MCF 10A (cell line): ENCODE data around the gene CNDP2. TPM values are rescaled to one million over a fixed set of nuclear protein-coding genes. Genes with fewer than 3 reads are reported as not detected.

ENCODE experiments used
- BruUV-seq: library from RNA; stranded (reverse); fragments of 400-500 nt; replicated peaks from 2 replicates; lab custom pipeline; 2021; lab: Mats Ljungman, UMichigan
- CTCF ChIA-PET: fragments of 300-600 bp; sonication (Branson Sonifier 250); formaldehyde crosslinking; extraction: SDS; loops from one replicate; lab custom pipeline; 2021; ENCODE audit warnings: antibody characterized with exemption, inconsistent platforms; lab: Yijun Ruan, JAX
- POLR2A ChIA-PET: fragments of 300-600, 350-650 bp; sonication (Branson Sonifier 250); formaldehyde crosslinking; extraction: SDS; loops from one replicate; lab custom pipeline; 2020; ENCODE audit warnings: antibody characterized with exemption, inconsistent platforms; lab: Yijun Ruan, JAX
- DNase-seq: peaks from one replicate; pipeline ENCODE4 v3.0.0-alpha.2; 2018; ENCODE audit not compliant: unreplicated experiment
- H3K27ac Mint-ChIP-seq: one replicate; pipeline ENCODE4 v1.8.0; 2022; ENCODE audit warnings: mild to moderate bottlenecking, low read depth, mixed read lengths; ENCODE audit not compliant: unreplicated experiment
- H3K27me3 Mint-ChIP-seq: one replicate; pipeline ENCODE4 v1.8.0; 2022; ENCODE audit warnings: mixed read lengths; ENCODE audit not compliant: insufficient read depth, unreplicated experiment
- H3K36me3 Mint-ChIP-seq: one replicate; pipeline ENCODE4 v1.8.0; 2022; ENCODE audit warnings: mild to moderate bottlenecking, moderate library complexity, mixed read lengths; ENCODE audit not compliant: insufficient read depth, unreplicated experiment
- H3K4me1 Mint-ChIP-seq: one replicate; pipeline ENCODE4 v1.8.0; 2022; ENCODE audit warnings: mixed read lengths; ENCODE audit not compliant: insufficient read depth, unreplicated experiment
- H3K4me3 Mint-ChIP-seq: one replicate; pipeline ENCODE4 v1.8.0; 2022; ENCODE audit warnings: mild to moderate bottlenecking, moderate library complexity, mixed read lengths; ENCODE audit not compliant: unreplicated experiment
- H3K9me3 Mint-ChIP-seq: one replicate; pipeline ENCODE4 v1.8.0; 2022; ENCODE audit warnings: mixed read lengths; ENCODE audit not compliant: unreplicated experiment
- intact Hi-C: fragments of 100-400 bp; cut with micrococcal nuclease; formaldehyde crosslinking; loops from 2 replicates; pipeline ENCODE4 v1.14.1; 2022
- total RNA-seq: library from RNA; stranded (reverse); gene quantifications from 2 replicates; pipeline ENCODE4 v1.2.3, GENCODE V29; 2022
- TF ChIP-seq, protein P1 (sequence below): fragments of 200-600 bp; IDR thresholded peaks from one replicate; pipeline ENCODE4 v1.8.0; 2022; ENCODE audit warnings: antibody characterized with exemption, mild to moderate bottlenecking; ENCODE audit not compliant: unreplicated experiment

The CNDP2 gene
- total RNA-seq, 1 experiment from 2014 or later, result 194 TPM

DNA sequence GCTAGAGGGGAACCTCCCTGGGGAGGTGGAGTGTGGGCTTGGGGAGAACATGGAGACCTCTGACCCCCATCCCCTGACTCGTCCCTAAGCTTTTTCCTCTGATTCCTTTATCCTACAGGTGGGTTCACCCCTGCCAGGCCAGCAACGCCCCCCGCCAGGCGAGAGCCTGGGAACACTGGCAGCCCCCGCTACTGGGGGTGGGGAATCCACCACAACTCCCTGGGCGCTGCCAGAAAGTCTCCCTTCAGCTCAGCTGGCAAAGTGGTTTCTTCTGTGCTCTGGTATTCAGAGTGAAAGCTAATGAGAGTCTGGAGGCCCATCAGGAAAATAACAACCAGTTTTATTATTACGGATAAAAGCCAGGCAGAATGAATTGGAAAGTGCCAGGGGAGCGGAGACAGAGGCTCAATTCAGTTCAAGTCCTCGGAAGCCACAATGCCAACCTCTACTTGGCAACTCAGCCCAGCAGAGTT, 41.8 kb upstream of the CNDP2 start:
- no peak for DNase-seq
- H3K9me3 Mint-ChIP-seq, result no peaks in the 10 kb centered on the region
- no peaks in the 10 kb centered on the region for H3K36me3 Mint-ChIP-seq
- H3K4me1 Mint-ChIP-seq, result no peaks in the 10 kb centered on the region
- peaks cover 20% of the 10 kb centered on the region for H3K27me3 Mint-ChIP-seq
- no peak overlapping the region for H3K27ac Mint-ChIP-seq
- POLR2A ChIA-PET, result interaction anchor here (0.7 kb wide), 1 partner anchor 9 kb away, joined by 3 read pairs; no protein-coding TSS in a partner anchor
- intact Hi-C loops, result no loop called here
- no peak overlapping the region for H3K4me3 Mint-ChIP-seq
- TF ChIP-seq, protein P1, sequence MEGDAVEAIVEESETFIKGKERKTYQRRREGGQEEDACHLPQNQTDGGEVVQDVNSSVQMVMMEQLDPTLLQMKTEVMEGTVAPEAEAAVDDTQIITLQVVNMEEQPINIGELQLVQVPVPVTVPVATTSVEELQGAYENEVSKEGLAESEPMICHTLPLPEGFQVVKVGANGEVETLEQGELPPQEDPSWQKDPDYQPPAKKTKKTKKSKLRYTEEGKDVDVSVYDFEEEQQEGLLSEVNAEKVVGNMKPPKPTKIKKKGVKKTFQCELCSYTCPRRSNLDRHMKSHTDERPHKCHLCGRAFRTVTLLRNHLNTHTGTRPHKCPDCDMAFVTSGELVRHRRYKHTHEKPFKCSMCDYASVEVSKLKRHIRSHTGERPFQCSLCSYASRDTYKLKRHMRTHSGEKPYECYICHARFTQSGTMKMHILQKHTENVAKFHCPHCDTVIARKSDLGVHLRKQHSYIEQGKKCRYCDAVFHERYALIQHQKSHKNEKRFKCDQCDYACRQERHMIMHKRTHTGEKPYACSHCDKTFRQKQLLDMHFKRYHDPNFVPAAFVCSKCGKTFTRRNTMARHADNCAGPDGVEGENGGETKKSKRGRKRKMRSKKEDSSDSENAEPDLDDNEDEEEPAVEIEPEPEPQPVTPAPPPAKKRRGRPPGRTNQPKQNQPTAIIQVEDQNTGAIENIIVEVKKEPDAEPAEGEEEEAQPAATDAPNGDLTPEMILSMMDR, result no peak
- no TSS peak for BruUV-seq
- CTCF ChIA-PET, result interaction anchor here (0.6 to 1.5 kb wide), 2 partner anchors 101 to 719 kb away, joined by 3 read pairs; no protein-coding TSS in a partner anchor

- peaks cover 20% of the 10 kb centered on the region for H3K27me3 Mint-ChIP-seq
- ChIA-PET POLR2A (no interaction called here), CTCF (interaction anchor here (1.0 kb wide), 1 partner anchor 38 kb away, joined by 4 read pairs; no protein-coding TSS in a partner anchor)
- no peaks in the 10 kb centered on the region for H3K36me3 Mint-ChIP-seq
- BruUV-seq, result no TSS peak
- TF ChIP-seq, protein P1, result no peak
- H3K4me3 Mint-ChIP-seq, result no peak overlapping the region
- H3K27ac Mint-ChIP-seq, result no peak overlapping the region
- no peaks in the 10 kb centered on the region for H3K9me3 Mint-ChIP-seq
- DNase-seq, result no peak
- H3K4me1 Mint-ChIP-seq, result no peaks in the 10 kb centered on the region
- intact Hi-C loops, result no loop called here
Measured at GRCh38 chr18:74455386-74455785, 40.8 kb upstream of the CNDP2 start.

DNA sequence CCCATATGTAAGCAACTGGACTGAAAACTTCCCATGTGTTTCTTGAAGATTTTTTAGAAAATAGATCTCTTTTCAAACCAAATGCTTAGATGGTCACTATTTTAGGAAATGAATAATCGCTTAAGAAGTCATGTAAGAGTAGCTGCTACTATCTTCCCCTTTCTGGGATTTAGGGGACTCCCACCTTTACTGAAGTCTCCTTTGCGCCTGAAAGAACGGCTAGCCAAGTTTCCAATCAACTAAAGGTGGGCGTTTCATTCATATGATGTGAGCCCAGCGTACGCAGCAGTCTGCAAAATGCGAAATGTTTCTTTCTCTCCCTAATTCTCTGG, 40.2 kb upstream of the CNDP2 start:
- Mint-ChIP-seq H3K9me3 (no peaks in the 10 kb centered on the region), H3K27ac (no peak overlapping the region), H3K27me3 (peaks cover 24% of the 10 kb centered on the region), H3K36me3 (no peaks in the 10 kb centered on the region), H3K4me1 (no peaks in the 10 kb centered on the region), H3K4me3 (no peak overlapping the region)
- BruUV-seq, result no TSS peak
- intact Hi-C loops, result no loop called here
- ChIA-PET CTCF (interaction anchor here (1.0 to 1.5 kb wide), 2 partner anchors 37 to 96 kb away, joined by 4 to 6 read pairs; no protein-coding TSS in a partner anchor), POLR2A (interaction anchor here (0.7 kb wide), 1 partner anchor 40 kb away, joined by 5 read pairs; no protein-coding TSS in a partner anchor)
- TF ChIP-seq, protein P1, result no peak
- DNase-seq, result no peak

GRCh38 chr18:74456349-74457042, 39.7 kb upstream of the CNDP2 start:
- intact Hi-C loops, result no loop called here
- Mint-ChIP-seq H3K9me3 (no peaks in the 10 kb centered on the region), H3K4me1 (no peaks in the 10 kb centered on the region), H3K36me3 (no peaks in the 10 kb centered on the region), H3K27me3 (peaks cover 29% of the 10 kb centered on the region), H3K4me3 (no peak overlapping the region), H3K27ac (no peak overlapping the region)
- TF ChIP-seq, protein P1, result no peak
- POLR2A ChIA-PET, result interaction anchor here (0.7 kb wide), 1 partner anchor 39 kb away, joined by 5 read pairs; no protein-coding TSS in a partner anchor
- no peak for DNase-seq
- CTCF ChIA-PET, result interaction anchor here (1.0 to 1.5 kb wide), 2 partner anchors 37 to 95 kb away, joined by 4 to 6 read pairs; no protein-coding TSS in a partner anchor
- BruUV-seq, result no TSS peak
